ENCODE data around the gene KIAA1671.

- TF ChIP-seq CTCF (optimal IDR thresholded peaks at IDR 0.05 in 1 of 3, IDR thresholded peaks at IDR 0.05 in 1 of 3, conservative IDR thresholded peaks at IDR 0.05 in 1 of 3; ENCODE audit: extremely low read depth in 1 of 3, insufficient read depth in 2 of 3, low read length in 3 of 3) (no peak), EZH2 (IDR thresholded peaks at IDR 0.05; ENCODE audit: low read length) (no peak)
Observed at GRCh38 chr22:25148149-25148691, 195.7 kb downstream of the KIAA1671 start.

Data from keratinocyte (primary cell).